MM.1S (cell line): ENCODE data around the gene SP6.

Experiments used
- DNase-seq: peaks from one replicate; pipeline ENCODE4 v3.0.0-alpha.2; 2015
- H2AFZ ChIP-seq: fragments of 300-600 bp; sonication (generic); 2 replicates; pipeline ENCODE4 v1.6.0; 2016; ENCODE audit warnings: antibody characterized with exemption, low read length
- H3F3A ChIP-seq: fragments of 300-600 bp; sonication (generic); 2 replicates; pipeline ENCODE4 v1.6.1; 2016; ENCODE audit warnings: mild to moderate bottlenecking, antibody characterized with exemption, low read length, moderate library complexity, mixed read lengths; ENCODE audit not compliant: insufficient read depth
- H3K27ac ChIP-seq: fragments of 300-600 bp; sonication (generic); 2 replicates; pipeline ENCODE4 v1.5.1; 2016; ENCODE audit warnings: mild to moderate bottlenecking, low read length
- H3K27me3 ChIP-seq: fragments of 300-600 bp; sonication (generic); replicated peaks from 2 replicates; pipeline ENCODE4 v1.6.0; 2016; ENCODE audit warnings: low read length; ENCODE audit not compliant: insufficient read depth
- H3K36me3 ChIP-seq: fragments of 300-600 bp; sonication (generic); replicated peaks from 2 replicates; pipeline ENCODE4 v1.6.1; 2016; ENCODE audit warnings: mild to moderate bottlenecking, low read length, mixed read lengths; ENCODE audit not compliant: insufficient read depth
- H3K4me1 ChIP-seq: fragments of 300-600 bp; sonication (generic); 2 replicates; pipeline ENCODE4 v1.6.1; 2016; ENCODE audit warnings: low read length, mixed read lengths
- H3K4me2 ChIP-seq: fragments of 300-600 bp; sonication (generic); 2 replicates; pipeline ENCODE4 v1.6.0; 2016; ENCODE audit warnings: low read depth, low read length
- H3K4me3 ChIP-seq: fragments of 300-600 bp; sonication (generic); 2 replicates; pipeline ENCODE4 v1.5.1; 2016; ENCODE audit warnings: low read length, mixed read lengths
- H3K79me2 ChIP-seq: fragments of 300-600 bp; sonication (generic); 2 replicates; pipeline ENCODE4 v1.6.1; 2016; ENCODE audit warnings: mixed run types, low read length, mixed read lengths
- H3K9ac ChIP-seq: fragments of 300-600 bp; sonication (generic); 2 replicates; pipeline ENCODE4 v1.6.1; 2016; ENCODE audit warnings: low read length, mixed read lengths
- H3K9me2 ChIP-seq: fragments of 300-600 bp; sonication (generic); replicated peaks from 2 replicates; pipeline ENCODE4 v1.6.1; 2016; ENCODE audit warnings: mild to moderate bottlenecking, low read length, mixed read lengths; ENCODE audit not compliant: insufficient read depth
- H3K9me3 ChIP-seq: fragments of 300-600 bp; sonication (generic); replicated peaks from 2 replicates; pipeline ENCODE4 v1.6.1; 2016; ENCODE audit warnings: mild to moderate bottlenecking, low read length, mixed read lengths; ENCODE audit not compliant: insufficient read depth
- H4K20me1 ChIP-seq: fragments of 300-600 bp; sonication (generic); 2 replicates; pipeline ENCODE4 v1.6.1; 2016; ENCODE audit warnings: mild to moderate bottlenecking, low read length, moderate library complexity, mixed read lengths; ENCODE audit not compliant: insufficient read depth
- EZH2 ChIP-seq: fragments of 300-600 bp; sonication (generic); optimal IDR thresholded peaks from 2 replicates; pipeline ENCODE3; 2017; ENCODE audit warnings: low read depth, mild to moderate bottlenecking, antibody characterized with exemption, low read length, mixed read lengths
- EZH2phosphoT487 ChIP-seq: fragments of 300-600 bp; sonication (generic); IDR thresholded peaks from 2 replicates; pipeline ENCODE4 v1.6.1; 2018; ENCODE audit warnings: antibody characterized with exemption, low read length
- TF ChIP-seq, protein P1 (sequence below): fragments of 300-600 bp; sonication (generic); IDR thresholded peaks from 2 replicates; pipeline ENCODE4 v1.5.1; 2016; ENCODE audit warnings: antibody characterized with exemption, low read length, mixed read lengths

The SP6 gene

DNA sequence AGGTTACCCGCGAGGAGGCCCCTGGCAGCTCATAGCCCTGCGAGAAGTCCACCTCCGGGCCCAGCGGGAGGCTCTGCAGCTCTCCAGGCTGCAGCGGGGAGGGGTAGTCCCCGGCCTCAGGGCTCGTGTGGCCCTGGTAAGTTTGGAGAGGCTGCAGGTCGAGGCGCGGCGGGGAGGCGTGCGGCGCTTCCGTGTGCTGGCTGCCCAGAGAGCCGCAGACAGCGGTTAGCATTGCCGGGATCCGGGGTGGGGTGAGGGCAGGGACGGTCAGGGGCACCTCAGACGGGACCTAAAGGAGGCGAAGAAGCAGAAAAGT, 2.8 kb downstream of the SP6 start:
- H3K4me1 ChIP-seq, result 0 out of 2 replicates have a peak, but pooled peaks cover 4% of the 10 kb centered on the region
- H2AFZ ChIP-seq, result no peak overlapping the region
- peaks cover 83% of the 10 kb centered on the region for H3K27me3 ChIP-seq
- H3K27ac ChIP-seq, result no peak overlapping the region
- H4K20me1 ChIP-seq, result no peaks in the 10 kb centered on the region
- H3K4me2 ChIP-seq, result no peak overlapping the region
- H3K9me3 ChIP-seq, result no peaks in the 10 kb centered on the region
- H3K4me3 ChIP-seq, result no peak overlapping the region
- DNase-seq, result no peak
- TF ChIP-seq EZH2phosphoT487 (no peak), EZH2 (no peak)
- TF ChIP-seq, protein P1, sequence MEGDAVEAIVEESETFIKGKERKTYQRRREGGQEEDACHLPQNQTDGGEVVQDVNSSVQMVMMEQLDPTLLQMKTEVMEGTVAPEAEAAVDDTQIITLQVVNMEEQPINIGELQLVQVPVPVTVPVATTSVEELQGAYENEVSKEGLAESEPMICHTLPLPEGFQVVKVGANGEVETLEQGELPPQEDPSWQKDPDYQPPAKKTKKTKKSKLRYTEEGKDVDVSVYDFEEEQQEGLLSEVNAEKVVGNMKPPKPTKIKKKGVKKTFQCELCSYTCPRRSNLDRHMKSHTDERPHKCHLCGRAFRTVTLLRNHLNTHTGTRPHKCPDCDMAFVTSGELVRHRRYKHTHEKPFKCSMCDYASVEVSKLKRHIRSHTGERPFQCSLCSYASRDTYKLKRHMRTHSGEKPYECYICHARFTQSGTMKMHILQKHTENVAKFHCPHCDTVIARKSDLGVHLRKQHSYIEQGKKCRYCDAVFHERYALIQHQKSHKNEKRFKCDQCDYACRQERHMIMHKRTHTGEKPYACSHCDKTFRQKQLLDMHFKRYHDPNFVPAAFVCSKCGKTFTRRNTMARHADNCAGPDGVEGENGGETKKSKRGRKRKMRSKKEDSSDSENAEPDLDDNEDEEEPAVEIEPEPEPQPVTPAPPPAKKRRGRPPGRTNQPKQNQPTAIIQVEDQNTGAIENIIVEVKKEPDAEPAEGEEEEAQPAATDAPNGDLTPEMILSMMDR, result no peak
- no peaks in the 10 kb centered on the region for H3F3A ChIP-seq
- H3K36me3 ChIP-seq, result no peaks in the 10 kb centered on the region
- no peak overlapping the region for H3K9ac ChIP-seq
- H3K79me2 ChIP-seq, result no peaks in the 10 kb centered on the region
- H3K9me2 ChIP-seq, result no peaks in the 10 kb centered on the region

DNA sequence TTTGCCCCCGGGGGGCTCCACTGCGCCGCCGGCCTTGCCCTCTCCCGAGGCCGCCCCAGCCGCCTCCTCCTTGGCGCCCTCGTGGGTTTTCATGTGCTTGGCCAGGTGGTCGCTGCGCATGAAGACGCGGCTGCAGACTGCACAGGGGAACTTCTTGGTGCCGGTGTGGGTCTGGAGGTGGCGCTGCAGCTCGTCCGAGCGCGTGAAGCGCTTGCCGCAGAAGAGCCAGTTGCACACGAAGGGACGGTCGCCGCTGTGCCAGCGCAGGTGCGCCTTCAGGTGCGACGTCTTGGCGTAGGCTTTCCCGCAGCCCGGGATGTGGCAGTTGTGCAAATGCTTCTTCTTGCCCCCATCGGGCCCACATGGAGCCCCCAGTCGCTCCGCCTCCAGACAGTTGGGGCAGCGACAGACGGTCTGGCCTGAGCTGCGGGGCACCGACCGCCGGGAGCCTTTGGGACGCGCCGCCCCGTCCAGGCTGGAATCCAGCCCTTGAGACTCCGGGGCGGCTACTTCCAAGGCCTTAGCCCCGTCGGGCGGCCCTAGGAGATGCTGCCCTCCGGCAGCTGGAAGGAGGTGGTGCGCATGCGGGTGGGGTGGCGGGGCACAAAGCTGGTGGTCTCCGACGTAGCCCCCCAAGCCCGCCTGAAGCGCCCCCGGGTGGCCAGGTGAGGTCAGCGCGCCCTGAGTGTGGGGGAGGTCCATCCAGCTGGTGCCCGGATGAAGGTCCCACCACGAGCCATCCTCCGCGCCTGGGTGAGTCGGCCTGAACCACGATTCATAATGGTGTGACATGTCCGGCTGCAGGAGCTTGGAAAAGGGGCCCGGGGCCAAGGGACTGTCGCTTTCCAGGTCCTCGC, 3.4 kb downstream of the SP6 start:
- no peak for TF ChIP-seq EZH2phosphoT487
- TF ChIP-seq EZH2, result no peak
- TF ChIP-seq, protein P1, result peak; percentile 40
- Histone ChIP-seq H3K4me1 (0 out of 2 replicates have a peak, but pooled peaks cover 4% of the 10 kb centered on the region), H3K9me2 (no peaks in the 10 kb centered on the region), H3K9ac (no peak overlapping the region), H3K9me3 (no peaks in the 10 kb centered on the region), H3F3A (no peaks in the 10 kb centered on the region), H3K4me2 (peak overlapping the region; percentile 19; the same call in 1 of the 2 replicates), H3K27ac (no peak overlapping the region), H3K4me3 (no peak overlapping the region), H3K79me2 (no peaks in the 10 kb centered on the region), H4K20me1 (no peaks in the 10 kb centered on the region), H3K27me3 (peaks cover 77% of the 10 kb centered on the region), H2AFZ (no peak overlapping the region), H3K36me3 (no peaks in the 10 kb centered on the region)
- peak; percentile 37 for DNase-seq

DNA sequence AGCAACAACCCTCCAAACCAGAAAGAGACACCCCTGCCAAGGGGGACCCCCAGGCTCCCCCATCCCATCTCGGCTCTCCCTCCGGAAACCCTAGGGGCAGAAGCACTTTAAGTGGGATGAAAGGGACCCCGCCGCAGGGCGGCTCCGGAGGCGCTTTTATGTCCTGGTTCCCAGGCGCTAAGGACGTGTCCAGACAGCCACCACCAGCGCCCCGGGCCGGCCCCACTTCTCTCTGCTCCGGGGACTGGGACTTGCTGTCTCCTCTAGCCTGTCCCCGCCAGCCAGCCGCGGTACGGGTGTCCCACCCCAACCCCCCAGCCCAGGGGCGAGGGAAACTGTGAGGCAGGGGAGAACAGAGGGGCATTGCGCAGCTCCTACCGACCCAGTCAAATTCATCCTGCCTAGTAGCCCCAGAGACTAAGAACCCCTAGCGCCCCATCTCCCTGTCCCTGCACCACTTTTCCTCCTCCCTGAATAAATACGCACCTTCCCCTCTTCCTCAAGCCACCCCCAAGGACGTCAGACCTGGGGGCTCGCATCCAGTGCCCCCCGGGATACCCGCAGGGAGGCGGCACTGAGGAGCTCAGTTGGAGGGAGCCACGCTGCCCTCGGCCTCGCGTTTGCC, 4.1 kb downstream of the SP6 start:
- no peak for DNase-seq
- TF ChIP-seq, protein P1, result no peak
- peak; percentile 72; the same call in 1 of the 2 replicates for TF ChIP-seq EZH2phosphoT487
- TF ChIP-seq EZH2, result peak; percentile 78
- Histone ChIP-seq H3K9me2 (no peaks in the 10 kb centered on the region), H3K36me3 (no peaks in the 10 kb centered on the region), H3K27me3 (peaks cover 70% of the 10 kb centered on the region), H3K4me3 (no peak overlapping the region), H3K9me3 (no peaks in the 10 kb centered on the region), H3K9ac (no peak overlapping the region), H3K79me2 (no peaks in the 10 kb centered on the region), H3K4me2 (peak overlapping the region; percentile 19; the same call in 1 of the 2 replicates), H4K20me1 (no peaks in the 10 kb centered on the region), H3K27ac (no peak overlapping the region), H3F3A (peaks cover 6% of the 10 kb centered on the region; the same call in 1 of the 2 replicates), H3K4me1 (peaks cover 9% of the 10 kb centered on the region), H2AFZ (no peak overlapping the region)
